Thyroid gland (tissue), 4 donors: ENCODE results near the gene FOLR1.
"Not testable (repeated sequence)": the region's sequence is repeated elsewhere in the genome, so short reads cannot be mapped to it uniquely, and the experiment has no call there.

Experiments
- POLR2A ChIP-seq, 2 donors: fragments of 450-650 bp; IDR thresholded peaks; one replicate each; pipeline ENCODE4 v1.6.1; 2017; ENCODE audit warnings: antibody characterized with exemption in 2 of 2, mild to moderate bottlenecking in 2 of 2, moderate library complexity in 1 of 2
- TF ChIP-seq, protein P1 (sequence below), 6 experiments: fragments of 200-600 bp in 3 of 6; fragments of 450-650 bp in 3 of 6; sonication (generic) in 3 of 6; IDR thresholded peaks; one replicate each; pipeline ENCODE4 v1.5.1; 2016 to 2019; ENCODE audit warnings: antibody characterized with exemption in 6 of 6, mild to moderate bottlenecking in 2 of 6, inconsistent platforms in 1 of 6, moderate library complexity in 1 of 6

DNA sequence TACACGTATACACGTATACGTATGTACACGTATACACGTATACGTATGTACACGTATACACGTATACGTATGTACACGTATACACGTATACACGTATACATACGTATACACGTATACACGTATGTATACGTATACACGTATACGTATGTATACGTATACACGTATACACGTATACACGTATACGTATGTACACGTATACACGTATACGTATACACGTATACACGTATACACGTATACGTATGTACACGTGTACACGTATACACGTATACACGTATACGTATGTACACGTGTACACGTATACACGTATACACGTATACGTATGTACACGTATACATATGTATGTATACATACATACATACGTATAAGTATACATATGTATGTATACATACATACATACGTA is 9.5 kb downstream of the FOLR1 start:
- TF ChIP-seq, protein P1, sequence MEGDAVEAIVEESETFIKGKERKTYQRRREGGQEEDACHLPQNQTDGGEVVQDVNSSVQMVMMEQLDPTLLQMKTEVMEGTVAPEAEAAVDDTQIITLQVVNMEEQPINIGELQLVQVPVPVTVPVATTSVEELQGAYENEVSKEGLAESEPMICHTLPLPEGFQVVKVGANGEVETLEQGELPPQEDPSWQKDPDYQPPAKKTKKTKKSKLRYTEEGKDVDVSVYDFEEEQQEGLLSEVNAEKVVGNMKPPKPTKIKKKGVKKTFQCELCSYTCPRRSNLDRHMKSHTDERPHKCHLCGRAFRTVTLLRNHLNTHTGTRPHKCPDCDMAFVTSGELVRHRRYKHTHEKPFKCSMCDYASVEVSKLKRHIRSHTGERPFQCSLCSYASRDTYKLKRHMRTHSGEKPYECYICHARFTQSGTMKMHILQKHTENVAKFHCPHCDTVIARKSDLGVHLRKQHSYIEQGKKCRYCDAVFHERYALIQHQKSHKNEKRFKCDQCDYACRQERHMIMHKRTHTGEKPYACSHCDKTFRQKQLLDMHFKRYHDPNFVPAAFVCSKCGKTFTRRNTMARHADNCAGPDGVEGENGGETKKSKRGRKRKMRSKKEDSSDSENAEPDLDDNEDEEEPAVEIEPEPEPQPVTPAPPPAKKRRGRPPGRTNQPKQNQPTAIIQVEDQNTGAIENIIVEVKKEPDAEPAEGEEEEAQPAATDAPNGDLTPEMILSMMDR (IDR thresholded peaks at IDR 0.05), result not testable (repeated sequence)
- not testable (repeated sequence) for TF ChIP-seq POLR2A (IDR thresholded peaks at IDR 0.05)
